ENCODE results near the gene ZBTB7B. TPM values are rescaled to one million over a fixed set of nuclear protein-coding genes. Genes with fewer than 3 reads are reported as not detected.

Gene ZBTB7B
- polyA plus RNA-seq, 2 donors: 71.7 to 95.8 TPM

DNA sequence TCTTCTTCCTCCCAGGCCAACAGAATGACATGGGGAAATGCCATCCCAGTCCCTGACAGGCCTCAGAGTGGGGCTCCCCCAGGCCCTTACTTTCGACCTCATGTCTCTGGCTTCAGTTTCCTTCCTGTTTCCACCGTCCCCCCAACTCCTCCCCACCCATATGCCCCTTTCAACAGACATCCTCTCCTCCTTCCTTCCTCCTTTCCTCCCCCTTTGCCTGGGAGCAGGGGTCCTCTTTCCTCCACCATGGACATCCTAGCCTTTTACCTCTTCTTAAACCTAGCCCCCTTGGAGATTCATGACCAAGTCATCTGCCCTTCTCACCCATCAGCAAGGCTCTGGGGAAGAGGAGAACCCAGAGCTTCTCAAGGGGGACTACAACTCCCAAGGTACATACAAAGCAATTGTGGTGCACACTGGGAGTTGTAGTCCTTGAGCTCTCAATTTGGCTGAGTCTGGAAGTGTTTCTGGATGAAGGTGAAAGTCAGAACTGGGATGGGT is 4.0 kb downstream of the ZBTB7B start:
- no peaks in the 10 kb centered on the region for H3K27me3 ChIP-seq (ENCODE audit: control insufficient read depth in 1 of 2, insufficient read depth in 2 of 2, low read length in 2 of 2)
- peaks cover 5 to 33% of the 10 kb centered on the region in 2 donors for H3K4me1 ChIP-seq (ENCODE audit: control insufficient read depth in 2 of 2, insufficient read depth in 2 of 2, low read length in 1 of 2)
- H3K9me3 ChIP-seq (ENCODE audit: control insufficient read depth in 2 of 2, insufficient read depth in 1 of 2, low read depth in 1 of 2, low read length in 1 of 2): no peaks in the 10 kb centered on the region
- H3K4me3 ChIP-seq (ENCODE audit: low read depth in 1 of 2, low read length in 2 of 2): no peak overlapping the region
- peaks cover 0 to 3% of the 10 kb centered on the region in 2 donors for H3K36me3 ChIP-seq (ENCODE audit: control insufficient read depth in 2 of 2, insufficient read depth in 2 of 2, low read length in 1 of 2)
- 30 to 31% methylated on average over 2 of the region's 2 CpGs for WGBS, 2 donors
- H3K27ac ChIP-seq (ENCODE audit: low read depth in 2 of 2, low read length in 1 of 2): peak overlapping the region; percentile 98

DNA sequence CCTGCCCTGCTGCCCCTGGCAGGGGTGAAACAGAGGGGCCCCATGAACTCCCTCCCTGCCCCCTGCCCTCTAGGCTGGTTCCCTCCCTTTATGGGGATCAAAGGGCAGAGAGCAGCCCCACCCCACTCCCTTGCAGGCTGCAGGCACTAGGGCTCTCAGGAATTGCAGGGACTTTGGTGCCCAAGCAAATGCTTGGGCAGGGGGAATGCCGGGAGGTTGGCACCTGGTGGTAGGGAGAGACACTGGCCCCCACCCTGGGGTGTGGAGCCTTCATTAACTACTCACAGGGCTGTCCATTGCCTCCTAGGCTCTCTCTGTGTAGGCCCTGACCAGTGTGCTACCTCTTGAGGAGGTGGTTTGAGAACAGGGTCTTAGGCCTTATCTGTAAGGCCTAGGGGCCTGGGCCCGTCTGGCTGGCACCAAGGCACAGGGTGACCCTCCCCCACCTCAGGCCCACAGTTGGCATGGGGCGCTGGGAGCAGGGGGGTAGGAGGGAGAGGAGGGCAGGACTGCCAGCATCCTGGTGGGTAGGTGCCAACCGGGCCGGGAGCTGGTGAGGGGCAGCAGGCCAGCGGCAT is 4.7 kb downstream of the ZBTB7B start:
- Histone ChIP-seq H3K27me3 (ENCODE audit: control insufficient read depth in 1 of 2, insufficient read depth in 2 of 2, low read length in 2 of 2) (no peaks in the 10 kb centered on the region), H3K4me1 (ENCODE audit: control insufficient read depth in 2 of 2, insufficient read depth in 2 of 2, low read length in 1 of 2) (peaks cover 11 to 39% of the 10 kb centered on the region in 2 donors), H3K27ac (ENCODE audit: low read depth in 2 of 2, low read length in 1 of 2) (peak overlapping the region; percentile 98), H3K36me3 (ENCODE audit: control insufficient read depth in 2 of 2, insufficient read depth in 2 of 2, low read length in 1 of 2) (peaks cover 0 to 3% of the 10 kb centered on the region in 2 donors), H3K9me3 (ENCODE audit: control insufficient read depth in 2 of 2, insufficient read depth in 1 of 2, low read depth in 1 of 2, low read length in 1 of 2) (no peaks in the 10 kb centered on the region), H3K4me3 (ENCODE audit: low read depth in 1 of 2, low read length in 2 of 2) (peak overlapping the region in 1 of 2 donors; percentile 87)
- WGBS, 2 donors: 31 to 42% methylated on average over 6 of the region's 6 CpGs

- peaks cover 0 to 5% of the 10 kb centered on the region in 2 donors for H3K36me3 ChIP-seq (ENCODE audit: control insufficient read depth in 2 of 2, insufficient read depth in 2 of 2, low read length in 1 of 2)
- peak overlapping the region; percentile 98 for H3K27ac ChIP-seq (ENCODE audit: low read depth in 2 of 2, low read length in 1 of 2)
- peaks cover 11 to 47% of the 10 kb centered on the region in 2 donors for H3K4me1 ChIP-seq (ENCODE audit: control insufficient read depth in 2 of 2, insufficient read depth in 2 of 2, low read length in 1 of 2)
- no peaks in the 10 kb centered on the region for H3K9me3 ChIP-seq (ENCODE audit: control insufficient read depth in 2 of 2, insufficient read depth in 1 of 2, low read depth in 1 of 2, low read length in 1 of 2)
- WGBS, 2 donors: 39 to 41% methylated on average over 14 to 16 of the region's 16 CpGs
- no peaks in the 10 kb centered on the region for H3K27me3 ChIP-seq (ENCODE audit: control insufficient read depth in 1 of 2, insufficient read depth in 2 of 2, low read length in 2 of 2)
- H3K4me3 ChIP-seq (ENCODE audit: low read depth in 1 of 2, low read length in 2 of 2): peak overlapping the region; percentile 66 to 87
Observed at GRCh38 chr1:155008015-155008941, 5.7 kb downstream of the ZBTB7B start.

- 47 to 67% methylated on average over 8 to 12 of the region's 12 CpGs for WGBS, 2 donors
- H3K4me3 ChIP-seq (ENCODE audit: low read depth in 1 of 2, low read length in 2 of 2): peak overlapping the region; percentile 66 to 87
- peak overlapping the region; percentile 98 for H3K27ac ChIP-seq (ENCODE audit: low read depth in 2 of 2, low read length in 1 of 2)
- H3K36me3 ChIP-seq (ENCODE audit: control insufficient read depth in 2 of 2, insufficient read depth in 2 of 2, low read length in 1 of 2): peaks cover under 1 to 14% of the 10 kb centered on the region in 2 donors
- no peaks in the 10 kb centered on the region for H3K27me3 ChIP-seq (ENCODE audit: control insufficient read depth in 1 of 2, insufficient read depth in 2 of 2, low read length in 2 of 2)
- H3K9me3 ChIP-seq (ENCODE audit: control insufficient read depth in 2 of 2, insufficient read depth in 1 of 2, low read depth in 1 of 2, low read length in 1 of 2): no peaks in the 10 kb centered on the region
- H3K4me1 ChIP-seq (ENCODE audit: control insufficient read depth in 2 of 2, insufficient read depth in 2 of 2, low read length in 1 of 2): peaks cover 11 to 50% of the 10 kb centered on the region in 2 donors
Observed at GRCh38 chr1:155009221-155009711, 6.7 kb downstream of the ZBTB7B start.

GRCh38 chr1:155009742-155010141 is 7.1 kb downstream of the ZBTB7B start:
- Histone ChIP-seq H3K9me3 (ENCODE audit: control insufficient read depth in 2 of 2, insufficient read depth in 1 of 2, low read depth in 1 of 2, low read length in 1 of 2) (no peaks in the 10 kb centered on the region), H3K4me1 (ENCODE audit: control insufficient read depth in 2 of 2, insufficient read depth in 2 of 2, low read length in 1 of 2) (peaks cover 11 to 48% of the 10 kb centered on the region in 2 donors), H3K27me3 (ENCODE audit: control insufficient read depth in 1 of 2, insufficient read depth in 2 of 2, low read length in 2 of 2) (no peaks in the 10 kb centered on the region), H3K36me3 (ENCODE audit: control insufficient read depth in 2 of 2, insufficient read depth in 2 of 2, low read length in 1 of 2) (peaks cover 6 to 18% of the 10 kb centered on the region in 2 donors), H3K4me3 (ENCODE audit: low read depth in 1 of 2, low read length in 2 of 2) (peak overlapping the region; percentile 66 to 87), H3K27ac (ENCODE audit: low read depth in 2 of 2, low read length in 1 of 2) (peak overlapping the region; percentile 98)
- 64% methylated on average over 5 of the region's 5 CpGs for whole genome bisulfite sequencing, 2 donors

DNA sequence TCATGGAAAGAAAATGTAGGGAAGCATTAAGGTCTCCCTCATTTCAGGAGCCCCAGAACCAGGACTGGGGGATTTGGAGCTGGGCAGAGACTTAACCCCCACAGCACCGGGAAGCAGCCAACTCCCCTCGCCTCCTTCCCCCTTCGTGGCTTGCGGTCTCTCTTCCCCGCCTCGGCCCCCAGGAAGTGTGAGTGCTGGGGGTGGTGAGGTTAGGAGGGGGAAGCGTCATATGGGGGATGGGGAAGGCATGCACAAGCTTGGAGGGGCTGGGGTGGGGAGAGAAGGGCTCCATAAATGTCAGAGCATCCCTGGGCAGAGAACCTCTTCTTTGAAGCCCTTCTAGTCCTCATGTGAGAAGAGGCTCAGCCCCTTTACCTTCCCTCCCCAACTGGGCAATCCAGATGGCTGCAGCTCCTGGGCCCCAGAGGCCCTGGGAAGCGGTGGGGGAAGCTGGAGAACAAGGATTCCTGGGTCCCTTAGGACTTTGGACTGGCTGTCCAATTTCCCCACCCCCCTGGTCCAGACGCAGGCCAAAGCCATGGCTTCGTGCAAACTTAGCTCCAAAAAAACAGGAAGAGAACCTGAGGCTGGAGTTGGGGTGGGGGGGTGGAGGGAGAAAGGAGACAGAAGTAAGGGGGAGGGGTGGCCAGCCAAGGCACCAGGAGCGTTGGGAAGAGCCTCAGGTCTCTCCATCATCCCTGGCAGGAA is 7.8 kb downstream of the ZBTB7B start:
- H3K36me3 ChIP-seq (ENCODE audit: control insufficient read depth in 2 of 2, insufficient read depth in 2 of 2, low read length in 1 of 2): peaks cover 8 to 25% of the 10 kb centered on the region in 2 donors
- peak overlapping the region; percentile 98 for H3K27ac ChIP-seq (ENCODE audit: low read depth in 2 of 2, low read length in 1 of 2)
- peaks cover 17 to 50% of the 10 kb centered on the region in 2 donors for H3K4me1 ChIP-seq (ENCODE audit: control insufficient read depth in 2 of 2, insufficient read depth in 2 of 2, low read length in 1 of 2)
- peak overlapping the region; percentile 66 to 87 for H3K4me3 ChIP-seq (ENCODE audit: low read depth in 1 of 2, low read length in 2 of 2)
- H3K9me3 ChIP-seq (ENCODE audit: control insufficient read depth in 2 of 2, insufficient read depth in 1 of 2, low read depth in 1 of 2, low read length in 1 of 2): no peaks in the 10 kb centered on the region
- no peaks in the 10 kb centered on the region for H3K27me3 ChIP-seq (ENCODE audit: control insufficient read depth in 1 of 2, insufficient read depth in 2 of 2, low read length in 2 of 2)
- WGBS, 2 donors: 36 to 44% methylated on average over 10 to 11 of the region's 11 CpGs

DNA sequence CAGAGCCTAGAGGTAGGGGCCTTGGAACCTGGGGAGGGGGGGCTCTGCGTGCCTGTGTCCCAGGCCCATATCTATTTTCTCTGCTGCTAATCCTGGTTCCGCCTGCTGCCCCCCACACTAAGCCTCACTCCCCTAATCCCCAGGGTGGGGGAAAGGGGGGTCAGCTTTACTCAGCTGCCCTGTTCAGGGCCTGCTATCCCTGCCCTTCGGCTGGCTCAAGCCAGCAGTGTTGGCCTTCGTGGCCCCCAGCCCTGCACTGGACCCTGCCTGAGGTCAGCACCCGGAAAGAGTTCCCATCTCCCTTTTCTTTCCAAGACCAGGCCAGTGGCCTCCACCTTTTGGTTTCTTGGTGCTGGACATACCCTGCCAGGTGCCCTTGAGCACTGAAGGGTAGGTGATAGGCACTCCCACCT is 8.4 kb downstream of the ZBTB7B start:
- peak overlapping the region; percentile 98 for H3K27ac ChIP-seq (ENCODE audit: low read depth in 2 of 2, low read length in 1 of 2)
- no peaks in the 10 kb centered on the region for H3K27me3 ChIP-seq (ENCODE audit: control insufficient read depth in 1 of 2, insufficient read depth in 2 of 2, low read length in 2 of 2)
- H3K4me1 ChIP-seq (ENCODE audit: control insufficient read depth in 2 of 2, insufficient read depth in 2 of 2, low read length in 1 of 2): peaks cover 21 to 50% of the 10 kb centered on the region in 2 donors
- H3K36me3 ChIP-seq (ENCODE audit: control insufficient read depth in 2 of 2, insufficient read depth in 2 of 2, low read length in 1 of 2): peaks cover 8 to 31% of the 10 kb centered on the region in 2 donors
- no peaks in the 10 kb centered on the region for H3K9me3 ChIP-seq (ENCODE audit: control insufficient read depth in 2 of 2, insufficient read depth in 1 of 2, low read depth in 1 of 2, low read length in 1 of 2)
- H3K4me3 ChIP-seq (ENCODE audit: low read depth in 1 of 2, low read length in 2 of 2): peak overlapping the region; percentile 18 to 87
- 47 to 57% methylated on average over 5 of the region's 5 CpGs for WGBS, 2 donors

GRCh38 chr1:155011437-155012025 is 8.9 kb downstream of the ZBTB7B start:
- peaks cover 21 to 50% of the 10 kb centered on the region in 2 donors for H3K4me1 ChIP-seq (ENCODE audit: control insufficient read depth in 2 of 2, insufficient read depth in 2 of 2, low read length in 1 of 2)
- peak overlapping the region; percentile 18 to 87 for H3K4me3 ChIP-seq (ENCODE audit: low read depth in 1 of 2, low read length in 2 of 2)
- no peaks in the 10 kb centered on the region for H3K9me3 ChIP-seq (ENCODE audit: control insufficient read depth in 2 of 2, insufficient read depth in 1 of 2, low read depth in 1 of 2, low read length in 1 of 2)
- H3K27me3 ChIP-seq (ENCODE audit: control insufficient read depth in 1 of 2, insufficient read depth in 2 of 2, low read length in 2 of 2): no peaks in the 10 kb centered on the region
- peak overlapping the region; percentile 98 for H3K27ac ChIP-seq (ENCODE audit: low read depth in 2 of 2, low read length in 1 of 2)
- 46 to 65% methylated on average over 6 of the region's 6 CpGs for WGBS, 2 donors
- H3K36me3 ChIP-seq (ENCODE audit: control insufficient read depth in 2 of 2, insufficient read depth in 2 of 2, low read length in 1 of 2): peaks cover 8 to 36% of the 10 kb centered on the region in 2 donors
